GM18951 (cell line): Measurements from ENCODE around the gene PNP.

Source experiments
- POLR2A ChIP-seq: IDR thresholded peaks from 4 replicates; pipeline ENCODE4 v1.6.1; 2011; ENCODE audit warnings: mild to moderate bottlenecking; ENCODE audit not compliant: insufficient read length, insufficient read depth; ENCODE audit errors: extremely low read depth
- in situ Hi-C: fragments of 300-500 bp; cut with MboI; formaldehyde crosslinking; loops from one replicate; pipeline ENCODE4 v1.12.0; 2022; ENCODE audit warnings: low sequenced_read_pairs, mixed read lengths, inconsistent platforms; ENCODE audit not compliant: unreplicated experiment

Gene PNP

DNA sequence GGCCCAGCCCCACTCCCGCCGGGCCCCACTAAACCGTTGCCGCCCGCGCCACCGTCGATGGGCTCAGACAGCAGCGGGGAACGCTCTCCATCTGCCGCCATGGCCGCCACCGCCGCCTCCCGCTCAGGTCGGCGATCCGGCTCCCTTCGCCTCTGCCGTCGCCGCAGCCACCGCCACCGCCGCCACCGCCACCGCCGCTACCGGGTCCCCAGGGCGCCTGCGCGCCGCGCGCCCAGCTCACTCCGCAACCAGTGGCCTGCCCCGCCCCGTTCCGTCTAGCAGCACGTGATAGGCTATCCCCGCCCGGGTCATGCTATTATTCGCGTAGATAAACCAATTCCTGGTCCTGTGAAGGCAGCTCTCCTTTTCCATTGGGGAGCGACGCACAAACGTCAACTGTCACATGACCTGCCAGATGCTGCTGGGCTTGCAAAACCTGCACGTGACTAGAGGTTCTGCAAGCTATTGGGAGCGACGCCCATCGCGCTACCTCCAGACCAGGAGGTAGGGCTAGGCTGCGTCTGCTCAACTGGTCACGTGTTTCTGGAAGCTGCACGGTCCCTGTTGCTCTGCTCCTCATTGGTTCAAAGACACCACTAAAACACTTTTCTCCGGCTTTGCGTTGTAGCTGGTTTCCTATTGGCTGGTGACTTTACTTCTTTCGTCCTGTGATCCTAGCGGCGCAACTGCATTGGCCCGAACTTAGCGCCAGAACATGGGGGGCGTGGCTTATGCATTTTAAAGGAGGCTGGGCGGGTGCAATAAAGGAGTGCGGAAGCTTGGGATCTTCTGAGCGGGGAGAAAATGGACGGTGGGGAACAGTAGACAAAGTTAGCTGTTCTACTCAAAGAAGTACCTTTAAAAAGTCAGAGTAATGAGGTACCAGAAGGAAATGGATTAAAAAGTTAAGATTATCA lies 7.7 kb upstream of the PNP start, which contains the start of gene PIP4P1:
Gene PIP4P1 (minus strand): TSS at position 210 of the 917 bp plus-strand sequence. CDS start 109 bp downstream, at position 101.
- TF ChIP-seq POLR2A: peak; percentile 80
- in situ Hi-C loops: no loop called here

DNA sequence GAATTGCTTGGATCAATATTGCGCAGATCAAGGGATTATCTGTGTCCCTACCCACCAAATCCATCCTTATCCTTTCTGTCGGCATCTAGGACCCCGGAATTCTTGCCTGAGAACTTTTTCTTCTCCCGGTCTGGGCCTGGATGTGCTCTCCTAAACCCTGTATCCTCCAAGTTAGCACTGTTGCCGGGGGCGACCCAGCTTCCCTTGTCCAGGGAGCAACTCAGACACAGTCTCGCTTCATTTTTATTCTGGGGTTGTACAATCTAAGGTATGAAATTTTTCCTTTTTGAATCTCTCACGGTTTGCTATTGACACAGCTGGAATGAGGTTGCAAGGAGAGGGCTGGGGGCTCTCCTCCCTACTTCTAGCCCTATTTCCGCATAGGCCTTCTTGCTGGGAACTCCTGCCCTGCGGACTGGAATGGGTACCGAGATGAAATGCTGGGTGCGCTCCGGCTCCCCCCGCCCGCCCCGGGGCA lies 403 bp upstream of the PNP start:
- in situ Hi-C loops: no loop called here
- TF ChIP-seq POLR2A: no peak

DNA sequence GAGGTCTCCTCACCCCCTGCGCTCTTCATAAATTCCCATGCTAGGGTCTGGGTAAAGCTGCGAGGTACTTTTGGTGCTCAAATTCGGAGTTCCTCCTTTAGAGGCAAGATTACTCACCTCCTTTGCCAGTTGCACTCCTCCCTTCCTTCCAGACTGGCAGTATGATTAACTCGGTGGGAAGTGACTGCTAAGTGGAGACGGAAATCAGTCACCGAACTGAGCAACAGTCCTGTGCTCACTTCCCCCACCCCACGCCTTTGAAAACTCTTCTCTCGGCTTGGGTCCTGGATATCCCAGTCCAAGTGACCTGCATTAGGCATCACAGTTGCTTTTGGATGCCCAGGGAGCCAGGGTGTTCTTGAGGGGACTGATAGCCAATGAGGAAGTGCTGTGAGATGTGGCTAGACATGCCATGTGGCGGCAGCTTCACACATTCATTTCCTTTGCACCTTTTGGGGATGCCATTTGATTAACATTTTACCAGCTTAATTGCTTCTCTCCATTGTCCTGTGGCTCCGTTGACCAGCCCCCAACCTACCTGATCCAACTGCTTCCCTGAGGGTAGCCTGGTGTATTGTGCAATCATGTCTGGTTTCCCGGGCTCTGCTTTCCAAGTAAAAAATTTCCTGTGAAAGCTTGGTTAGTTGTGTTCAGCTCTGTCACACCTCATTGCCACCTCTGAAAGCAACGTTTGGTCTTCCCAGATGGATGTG lies 840 bp downstream of the PNP start:
- in situ Hi-C loops: no loop called here
- TF ChIP-seq POLR2A: no peak

DNA sequence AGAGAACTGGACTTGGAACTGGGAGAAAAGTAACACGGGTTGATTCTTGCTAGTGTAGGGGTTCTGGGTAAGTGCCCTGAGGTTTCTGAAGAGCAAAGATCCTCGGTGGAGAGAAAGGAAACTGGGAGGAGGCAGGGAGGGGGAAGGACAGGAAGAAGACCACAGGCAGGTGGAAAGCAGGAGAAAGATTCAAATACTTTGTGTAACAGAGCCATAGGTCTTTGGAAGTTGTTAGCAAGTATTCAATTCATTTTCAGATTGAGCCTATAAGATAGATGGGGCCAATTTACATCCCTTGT lies 1.3 kb downstream of the PNP start:
- no peak for TF ChIP-seq POLR2A
- in situ Hi-C loops: no loop called here

DNA sequence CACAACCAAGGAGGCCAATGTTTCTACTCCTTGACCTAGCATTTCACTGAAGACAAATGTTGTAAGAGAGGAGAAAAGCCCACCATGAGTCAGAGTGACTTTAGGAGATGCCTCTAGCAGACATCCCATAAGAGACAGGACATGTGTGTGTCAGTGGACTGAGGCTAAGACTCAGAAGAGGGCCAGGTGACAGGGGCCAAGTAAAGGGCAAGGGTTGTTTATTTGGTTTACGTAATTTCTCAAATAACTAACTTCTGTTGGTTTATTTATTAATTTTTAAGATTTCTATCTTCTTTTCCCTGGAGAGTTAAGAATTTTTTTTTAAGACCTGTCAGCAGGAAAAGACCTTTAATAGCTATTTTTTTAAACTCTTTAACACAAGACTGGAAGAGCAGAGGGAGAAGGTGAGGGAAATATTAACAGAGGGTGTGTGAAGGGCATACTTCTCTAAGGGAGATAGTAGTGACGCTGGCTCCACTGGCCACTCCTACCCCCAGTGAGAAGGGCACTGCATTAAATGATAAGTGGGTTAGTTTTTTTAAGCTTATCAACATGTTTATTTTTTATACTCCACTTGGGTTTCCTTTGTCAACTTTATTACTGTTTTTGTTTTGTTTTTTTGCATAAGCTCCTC lies 3.4 kb downstream of the PNP start:
- in situ Hi-C loops: no loop called here
- TF ChIP-seq POLR2A: no peak

DNA sequence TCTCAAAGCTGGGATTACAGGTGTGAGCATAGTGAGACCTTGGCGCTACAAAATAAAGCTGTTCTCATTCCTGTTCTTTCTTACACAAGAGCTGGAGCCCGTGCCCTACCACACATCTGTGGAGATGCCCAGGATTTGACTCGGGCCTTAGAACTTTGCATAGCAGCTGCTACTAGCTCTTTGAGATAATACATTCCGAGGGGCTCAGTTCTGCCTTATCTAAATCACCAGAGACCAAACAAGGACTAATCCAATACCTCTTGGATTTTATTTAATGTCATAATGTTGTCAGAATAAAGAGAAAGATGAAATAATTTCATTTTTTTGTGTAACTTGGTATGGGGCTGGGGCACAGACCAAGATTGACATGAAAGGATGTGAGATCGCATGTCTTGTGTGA lies 7.6 kb downstream of the PNP start:
- no peak for TF ChIP-seq POLR2A
- in situ Hi-C loops: no loop called here

DNA sequence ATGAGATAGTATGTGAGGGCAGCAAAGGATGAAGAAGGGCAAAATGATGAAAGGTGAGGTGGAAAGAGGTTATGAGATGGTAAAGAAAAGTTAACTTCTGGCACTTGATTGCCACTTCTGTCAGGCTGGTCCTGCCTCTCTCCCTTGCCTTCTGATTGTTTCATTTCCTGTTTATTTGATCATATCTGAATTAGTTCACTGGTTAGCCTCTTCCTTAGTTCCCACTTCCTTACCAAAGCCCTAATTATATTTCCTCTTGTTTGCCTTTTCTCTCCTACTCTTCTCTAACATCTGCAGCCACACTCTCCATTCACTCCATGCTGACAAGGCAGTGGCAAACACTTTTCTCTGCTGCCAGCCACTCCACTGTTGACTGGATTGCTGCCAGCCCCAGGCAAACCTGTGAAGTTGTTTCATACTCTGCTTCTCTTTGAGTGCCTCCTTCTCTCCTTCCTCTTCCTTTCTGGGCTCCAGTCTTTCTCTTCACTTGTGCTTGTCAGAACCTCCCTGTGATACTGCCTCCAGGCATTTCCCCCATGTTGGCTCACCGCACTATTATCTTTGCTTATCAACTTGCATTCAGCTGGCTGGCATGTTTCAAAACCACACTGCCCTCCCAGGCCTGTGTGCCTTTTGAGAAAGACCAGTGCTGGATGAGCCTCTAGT lies 8.1 kb downstream of the PNP start:
- TF ChIP-seq POLR2A: no peak
- in situ Hi-C loops: no loop called here

DNA sequence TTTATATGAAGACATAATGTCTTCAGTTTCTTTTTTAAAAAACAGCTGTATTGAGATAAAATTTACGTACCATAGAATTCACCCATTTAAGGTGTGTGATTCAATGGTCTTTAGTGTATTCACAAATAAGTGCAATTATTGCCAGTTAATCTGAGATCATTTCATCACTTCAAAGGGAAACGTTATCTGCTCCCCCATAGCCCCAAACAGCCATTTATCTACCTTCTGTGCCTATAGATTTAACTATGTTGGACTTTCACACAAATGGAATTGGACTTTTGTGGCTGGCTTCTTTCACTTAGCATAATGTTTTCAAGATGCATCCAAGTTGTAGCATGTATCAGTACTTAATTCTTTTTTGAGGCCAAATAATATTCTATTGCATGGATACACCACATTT lies 9.7 kb downstream of the PNP start:
- no peak for TF ChIP-seq POLR2A
- in situ Hi-C loops: no loop called here

DNA sequence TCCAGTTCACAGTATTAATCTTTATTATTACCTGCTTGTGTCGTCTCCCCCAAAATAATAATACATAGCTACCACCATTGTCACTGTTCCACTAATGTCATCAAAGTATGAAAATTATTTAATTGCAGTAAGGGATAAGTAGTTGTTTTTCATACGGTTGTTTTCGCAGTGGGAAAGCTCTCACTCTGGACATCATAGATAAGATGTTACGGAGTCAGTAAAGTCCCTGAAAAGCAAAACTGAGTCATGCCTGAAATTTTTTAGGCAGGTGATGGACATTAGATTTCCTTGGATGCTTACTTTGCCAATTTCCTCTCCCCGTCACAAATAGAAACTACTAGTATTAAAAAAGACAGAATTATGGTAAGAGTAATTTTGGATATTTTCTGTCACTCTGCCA lies 13.2 kb downstream of the PNP start:
- in situ Hi-C loops: no loop called here
- no peak for TF ChIP-seq POLR2A

DNA sequence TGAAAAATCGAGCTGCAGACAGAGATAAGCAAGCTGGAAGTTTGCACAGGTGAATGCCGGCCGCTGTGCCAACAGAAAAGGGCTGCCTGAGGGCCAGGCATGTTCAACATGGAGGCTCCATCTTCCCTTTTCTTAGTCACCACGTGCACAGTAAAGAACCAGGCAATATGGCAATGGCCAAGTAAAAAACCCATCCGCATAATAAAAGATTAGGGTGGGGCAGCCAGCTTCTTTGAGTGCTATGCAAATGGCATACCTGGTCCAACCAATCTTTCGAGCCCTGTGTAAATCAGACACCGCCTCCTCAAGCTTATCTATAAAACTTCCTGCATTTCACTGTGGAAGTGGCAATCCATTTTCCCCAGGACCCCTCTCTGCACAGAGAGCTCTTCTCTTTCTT lies 16.7 kb downstream of the PNP start:
- in situ Hi-C loops: no loop called here
- no peak for TF ChIP-seq POLR2A

DNA sequence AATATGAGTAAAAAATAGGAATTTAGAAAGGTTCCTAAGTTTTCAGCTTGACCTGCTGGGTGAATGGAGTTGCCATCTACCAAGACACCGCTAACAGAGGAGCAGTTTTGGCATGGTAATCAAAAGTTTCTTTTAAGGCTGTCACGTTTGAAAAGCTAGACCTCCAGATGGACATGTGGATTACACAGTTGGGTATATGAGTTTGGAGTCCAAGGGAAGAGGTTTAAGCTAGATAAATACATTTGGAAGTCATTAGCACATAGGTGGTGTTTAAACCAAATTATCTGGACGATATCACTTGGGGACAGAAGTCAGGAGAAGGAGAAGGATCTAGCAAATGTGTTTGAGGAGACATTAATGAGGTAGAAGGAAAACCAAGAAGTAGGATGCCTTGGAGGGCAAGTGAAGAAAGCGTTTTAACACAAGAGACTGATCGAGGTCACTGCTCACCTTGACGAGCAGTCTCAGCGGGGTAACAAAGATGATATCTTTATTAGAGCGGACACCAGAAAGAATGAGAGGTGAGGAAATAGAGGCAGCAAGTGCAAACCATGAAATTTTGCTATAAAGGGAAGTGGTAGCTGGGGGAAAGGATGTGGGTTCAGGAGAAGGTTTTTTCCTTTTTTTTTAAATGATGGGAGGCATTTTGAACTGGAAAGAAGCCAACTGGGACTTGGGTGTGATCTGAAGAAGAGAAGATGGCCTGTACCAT lies 17.6 kb downstream of the PNP start:
- in situ Hi-C loops: no loop called here
- TF ChIP-seq POLR2A: no peak

DNA sequence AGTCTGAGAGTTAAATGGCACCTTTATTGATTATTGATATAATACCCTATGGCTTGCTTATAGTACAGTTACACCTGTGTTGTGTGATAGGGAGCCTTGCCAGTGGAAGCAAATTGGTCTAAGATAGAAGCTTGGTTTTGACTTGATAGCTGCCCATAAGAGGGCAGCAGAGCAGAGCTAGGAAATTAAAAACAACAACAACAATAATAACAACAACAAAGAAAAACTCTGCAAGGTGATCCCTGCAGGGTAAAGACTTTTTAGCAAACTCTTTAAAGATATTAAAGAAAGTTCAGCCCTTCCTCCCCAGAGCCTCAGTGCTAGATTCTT lies 18.2 kb downstream of the PNP start:
- in situ Hi-C loops: no loop called here
- no peak for TF ChIP-seq POLR2A
